Body of pancreas (tissue), 4 donors: Measurements from ENCODE around the gene PPRC1.

Source experiments
- POLR2A ChIP-seq, 3 donors: fragments of 450-650 bp; IDR thresholded peaks; one replicate each; pipeline ENCODE4 v1.6.1; 2016; ENCODE audit warnings: antibody characterized with exemption in 3 of 3, mild to moderate bottlenecking in 2 of 3
- TF ChIP-seq, protein P1 (sequence below), 7 experiments: fragments of 450-650 bp in 4 of 7; fragments of 200-600 bp in 3 of 7; sonication (generic) in 3 of 7; IDR thresholded peaks; one replicate each; pipeline ENCODE4 v1.5.1; 2016 to 2019; ENCODE audit warnings: antibody characterized with exemption in 7 of 7

DNA sequence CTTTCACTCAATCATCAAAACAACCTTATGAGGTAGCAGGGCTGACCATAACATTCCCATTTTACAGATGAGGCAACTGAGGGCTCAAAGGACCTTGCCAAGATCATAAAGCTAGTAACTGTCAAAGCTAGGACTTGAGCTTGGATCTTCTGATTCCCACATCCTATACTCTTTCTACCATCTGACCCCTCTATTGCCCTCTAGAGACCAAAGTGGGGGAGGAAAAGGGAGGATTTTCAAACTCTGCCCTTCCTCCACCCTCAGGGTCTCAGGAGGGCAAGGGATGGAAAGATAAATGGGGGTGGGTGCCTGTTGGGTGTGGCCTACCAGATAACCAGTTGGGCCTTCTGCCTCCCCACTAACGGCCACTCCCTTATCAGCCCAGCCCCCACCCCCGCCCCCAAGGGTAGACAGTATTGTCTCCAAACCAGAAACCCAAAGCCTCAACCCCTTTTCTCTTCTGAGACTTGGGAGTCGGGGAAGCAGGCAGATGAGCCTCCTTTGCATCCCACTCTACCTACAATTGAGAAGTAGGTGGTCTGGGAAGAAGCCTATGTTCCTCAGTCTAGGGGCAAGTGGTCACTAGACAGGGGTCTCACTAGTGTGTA is 20.5 kb upstream of the PPRC1 start:
- TF ChIP-seq, protein P1, sequence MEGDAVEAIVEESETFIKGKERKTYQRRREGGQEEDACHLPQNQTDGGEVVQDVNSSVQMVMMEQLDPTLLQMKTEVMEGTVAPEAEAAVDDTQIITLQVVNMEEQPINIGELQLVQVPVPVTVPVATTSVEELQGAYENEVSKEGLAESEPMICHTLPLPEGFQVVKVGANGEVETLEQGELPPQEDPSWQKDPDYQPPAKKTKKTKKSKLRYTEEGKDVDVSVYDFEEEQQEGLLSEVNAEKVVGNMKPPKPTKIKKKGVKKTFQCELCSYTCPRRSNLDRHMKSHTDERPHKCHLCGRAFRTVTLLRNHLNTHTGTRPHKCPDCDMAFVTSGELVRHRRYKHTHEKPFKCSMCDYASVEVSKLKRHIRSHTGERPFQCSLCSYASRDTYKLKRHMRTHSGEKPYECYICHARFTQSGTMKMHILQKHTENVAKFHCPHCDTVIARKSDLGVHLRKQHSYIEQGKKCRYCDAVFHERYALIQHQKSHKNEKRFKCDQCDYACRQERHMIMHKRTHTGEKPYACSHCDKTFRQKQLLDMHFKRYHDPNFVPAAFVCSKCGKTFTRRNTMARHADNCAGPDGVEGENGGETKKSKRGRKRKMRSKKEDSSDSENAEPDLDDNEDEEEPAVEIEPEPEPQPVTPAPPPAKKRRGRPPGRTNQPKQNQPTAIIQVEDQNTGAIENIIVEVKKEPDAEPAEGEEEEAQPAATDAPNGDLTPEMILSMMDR (IDR thresholded peaks at IDR 0.05) = no peak
- no peak for TF ChIP-seq POLR2A (IDR thresholded peaks at IDR 0.05)
